Aorta (tissue), 5 donors: ENCODE data around the gene FXYD1. TPM values are rescaled to one million over a fixed set of nuclear protein-coding genes. Genes with fewer than 3 reads are reported as not detected.

Experiments
- ATAC-seq: fragments of 200-7000 bp; cut with Tn5 transposase; one replicate; pipeline ENCODE4 v1.9.1; 2022; ENCODE audit warnings: moderate library complexity; ENCODE audit not compliant: low FRiP score
- DNase-seq, 2 donors: peaks; one replicate each; pipeline ENCODE4 v3.0.0-alpha.2; 2020
- H3K27ac ChIP-seq, 2 donors: one replicate each; pipeline ENCODE4 v1.5.1; 2013; ENCODE audit warnings: low read length in 2 of 2, mild to moderate bottlenecking in 2 of 2, moderate library complexity in 2 of 2, control low read depth in 1 of 2, inconsistent platforms in 1 of 2, low read depth in 1 of 2
- H3K27me3 ChIP-seq, 2 donors: one replicate each; pipeline ENCODE4 v1.6.1; 2013; ENCODE audit warnings: control low read depth in 1 of 2, low read length in 1 of 2, mild to moderate bottlenecking in 1 of 2, moderate library complexity in 1 of 2; ENCODE audit not compliant: insufficient read depth in 2 of 2, control insufficient read depth in 1 of 2
- H3K36me3 ChIP-seq, 2 donors: one replicate each; pipeline ENCODE4 v1.6.1; 2013; ENCODE audit warnings: control low read depth in 1 of 2, low read length in 1 of 2, mild to moderate bottlenecking in 1 of 2; ENCODE audit not compliant: insufficient read depth in 2 of 2, control insufficient read depth in 1 of 2
- H3K4me1 ChIP-seq, 2 donors: one replicate each; pipeline ENCODE4 v1.6.1; 2013; ENCODE audit warnings: low read length in 2 of 2, control low read depth in 1 of 2, mild to moderate bottlenecking in 1 of 2, moderate library complexity in 1 of 2; ENCODE audit not compliant: insufficient read depth in 2 of 2, control insufficient read depth in 1 of 2
- H3K4me3 ChIP-seq, 2 donors: one replicate each; pipeline ENCODE4 v1.5.1; 2013; ENCODE audit warnings: low read length in 2 of 2, control low read depth in 1 of 2, mild to moderate bottlenecking in 1 of 2
- H3K9me3 ChIP-seq: one replicate; pipeline ENCODE4 v1.6.1; 2013; ENCODE audit warnings: mild to moderate bottlenecking, low read length; ENCODE audit not compliant: control insufficient read depth
- WGBS, 2 donors: extraction: QIAGEN DNeasy Blood & Tissue Kit; methylation state at CpG; one replicate each; pipeline ENCODE4 v1.1.7; 2013; 5-methylcytosine and 5-hydroxymethylcytosine counted together
- intact Hi-C, 2 donors: fragments of 100-400 bp; cut with DNase I; formaldehyde crosslinking; loops; one replicate each; pipeline versions ENCODE4 v1.14.2 to v1.15.0; 2022
- polyA plus RNA-seq, 2 donors: library from polyadenylated mRNA; stranded (reverse); fragments of 200-250 nt; gene quantifications; one replicate each; pipeline ENCODE4 v1.2.3, GENCODE V29; 2013
- total RNA-seq, 2 donors: library from RNA; stranded (reverse); fragmentation: NEBNext Ultra II Directional; extraction: Animal tissue kit (Norgen Biotek cat#: 25700); gene quantifications; one replicate each; pipeline ENCODE4 v1.2.1, GENCODE V29; 2021
- donor health status: healthy with polysubstance abuse.
- donor health status: Bipolar disorder and iron deficiency.
- donor health status: DM: no; HTN: no; CAD: no.
- donor health status: DM: no; HTN: no; CAD: no.
- donor health status: DM: yes; HTN: yes; CAD: no.

FXYD1 gene
- total and polyA plus RNA-seq, 4 donors = 150 to 288 (median 190) TPM

- no peak for ATAC-seq
- DNase-seq = no peak
- 81 to 83% methylated on average over 3 of the region's 3 CpGs for WGBS, 2 donors
- Histone ChIP-seq H3K9me3 (peaks cover 3% of the 10 kb centered on the region), H3K4me1 (no peaks in the 10 kb centered on the region), H3K4me3 (no peak overlapping the region), H3K36me3 (no peaks in the 10 kb centered on the region), H3K27ac (no peak overlapping the region), H3K27me3 (no peaks in the 10 kb centered on the region)
- intact Hi-C loops = no loop called here
Observed at GRCh38 chr19:35179830-35180229, 41.2 kb downstream of the FXYD1 start.

GRCh38 chr19:35181387-35181786 is 42.8 kb downstream of the FXYD1 start:
- 65 to 77% methylated on average over 1 of the region's 1 CpG for WGBS, 2 donors
- Histone ChIP-seq H3K36me3 (no peaks in the 10 kb centered on the region), H3K27me3 (no peaks in the 10 kb centered on the region), H3K4me1 (no peaks in the 10 kb centered on the region), H3K9me3 (peaks cover 3% of the 10 kb centered on the region), H3K4me3 (no peak overlapping the region), H3K27ac (no peak overlapping the region)
- intact Hi-C loops = no loop called here
- ATAC-seq (no peak), DNase-seq (no peak)

- H3K4me1 ChIP-seq = no peaks in the 10 kb centered on the region
- intact Hi-C loops = no loop called here
- ATAC-seq (no peak), DNase-seq (no peak)
- no peaks in the 10 kb centered on the region for H3K27me3 ChIP-seq
- no peak overlapping the region for H3K27ac ChIP-seq
- WGBS, 2 donors = 36 to 41% methylated on average over 1 of the region's 1 CpG
- peaks cover 3% of the 10 kb centered on the region for H3K9me3 ChIP-seq
- H3K4me3 ChIP-seq = no peak overlapping the region
- H3K36me3 ChIP-seq = no peaks in the 10 kb centered on the region
Observed at GRCh38 chr19:35184267-35184666, 45.6 kb downstream of the FXYD1 start.

- Histone ChIP-seq H3K36me3 (no peaks in the 10 kb centered on the region), H3K27ac (no peak overlapping the region), H3K27me3 (no peaks in the 10 kb centered on the region), H3K9me3 (peaks cover 3% of the 10 kb centered on the region), H3K4me3 (no peak overlapping the region), H3K4me1 (no peaks in the 10 kb centered on the region)
- ATAC-seq (no peak), DNase-seq (no peak)
- intact Hi-C loops = no loop called here
- 64 to 65% methylated on average over 2 of the region's 2 CpGs for WGBS, 2 donors
Observed at GRCh38 chr19:35184884-35185283, 46.3 kb downstream of the FXYD1 start.

Other genes with a start within 250 kb of the FXYD1 start
- gene ZNF30, start 211.9 kb upstream of the FXYD1 start, total RNA-seq = 1 to 10 TPM; 1.9 to 3.1 TPM
- gene ZNF30, start 211.9 kb upstream of the FXYD1 start, polyA plus RNA-seq = 10 to 100 TPM in 1 of 2 donors, 1 to 10 TPM in 1; 2.6 to 10.9 TPM
- gene ZNF792, start 174.6 kb upstream of the FXYD1 start, total RNA-seq = 10 to 100 TPM in 1 of 2 donors, 1 to 10 TPM in 1; 5.2 to 13.5 TPM
- 1 to 10 TPM; 1.0 to 1.8 TPM for gene ZNF792, start 174.6 kb upstream of the FXYD1 start, polyA plus RNA-seq
- 10 to 100 TPM; 65.7 to 92.7 TPM for gene GRAMD1A, start 138.5 kb upstream of the FXYD1 start, total RNA-seq
- 10 to 100 TPM; 13.4 to 59.0 TPM for gene GRAMD1A, start 138.5 kb upstream of the FXYD1 start, polyA plus RNA-seq
- gene SCN1B, start 108.4 kb upstream of the FXYD1 start, total RNA-seq = 10 to 100 TPM; 11.9 to 21.4 TPM
- 10 to 100 TPM in 1 of 2 donors, 1 to 10 TPM in 1; 9.9 to 15.3 TPM for gene SCN1B, start 108.4 kb upstream of the FXYD1 start, polyA plus RNA-seq
- 1 to 10 TPM in 1 of 2 donors, under 1 TPM in 1; 0.71 to 2.7 TPM for gene HPN, start 97.1 kb upstream of the FXYD1 start, total RNA-seq
- gene HPN, start 97.1 kb upstream of the FXYD1 start, polyA plus RNA-seq = not detected
- 1 to 10 TPM in 1 of 2 donors, under 1 TPM in 1; 0.49 to 1.2 TPM for gene FXYD3, start 23.0 kb upstream of the FXYD1 start, total RNA-seq
- gene FXYD3, start 23.0 kb upstream of the FXYD1 start, polyA plus RNA-seq = 10 to 100 TPM in 1 of 2 donors, 1 to 10 TPM in 1; 7.4 to 77.6 TPM
- gene LGI4, start 3.8 kb upstream of the FXYD1 start, total RNA-seq = 10 to 100 TPM; 17.5 TPM
- gene LGI4, start 3.8 kb upstream of the FXYD1 start, polyA plus RNA-seq = 10 to 100 TPM in 1 of 2 donors, 1 to 10 TPM in 1; 5.1 to 15.0 TPM
- under 1 TPM in 1 of 2 donors, not detected in 1; 0.63 TPM for gene FXYD7, start 4.4 kb downstream of the FXYD1 start, total RNA-seq
- 1 to 10 TPM in 1 of 2 donors, not detected in 1; 1.8 TPM for gene FXYD7, start 4.4 kb downstream of the FXYD1 start, polyA plus RNA-seq
- gene FXYD5, start 15.9 kb downstream of the FXYD1 start, total RNA-seq = 100 to 1,000 TPM in 1 of 2 donors, 10 to 100 TPM in 1; 71.7 to 126 TPM
- 100 to 1,000 TPM in 1 of 2 donors, 10 to 100 TPM in 1; 89.5 to 179 TPM for gene FXYD5, start 15.9 kb downstream of the FXYD1 start, polyA plus RNA-seq
- gene FAM187B, start 89.9 kb downstream of the FXYD1 start, total RNA-seq = not detected
- gene FAM187B, start 89.9 kb downstream of the FXYD1 start, polyA plus RNA-seq = not detected
- 10 to 100 TPM in 1 of 2 donors, 1 to 10 TPM in 1; 9.8 to 13.1 TPM for gene LSR, start 110.2 kb downstream of the FXYD1 start, total RNA-seq
- gene LSR, start 110.2 kb downstream of the FXYD1 start, polyA plus RNA-seq = 10 to 100 TPM in 1 of 2 donors, 1 to 10 TPM in 1; 5.8 to 12.4 TPM
- 100 to 1,000 TPM in 1 of 2 donors, 10 to 100 TPM in 1; 85.3 to 107 TPM for gene USF2, start 130.1 kb downstream of the FXYD1 start, total RNA-seq
- 100 to 1,000 TPM; 101 to 148 TPM for gene USF2, start 130.1 kb downstream of the FXYD1 start, polyA plus RNA-seq
- 1 to 10 TPM in 1 of 2 donors, not detected in 1; 2.5 TPM for gene HAMP, start 143.7 kb downstream of the FXYD1 start, total RNA-seq
- not detected for gene HAMP, start 143.7 kb downstream of the FXYD1 start, polyA plus RNA-seq
- gene MAG, start 153.3 kb downstream of the FXYD1 start, total RNA-seq = under 1 TPM in 1 of 2 donors, not detected in 1; 0.42 TPM
- not detected for gene MAG, start 153.3 kb downstream of the FXYD1 start, polyA plus RNA-seq
- gene CD22, start 190.4 kb downstream of the FXYD1 start, total RNA-seq = 1 to 10 TPM; 2.9 to 3.1 TPM
- under 1 TPM in 1 of 2 donors, not detected in 1; 0.75 TPM for gene CD22, start 190.4 kb downstream of the FXYD1 start, polyA plus RNA-seq
- gene FFAR1, start 209.1 kb downstream of the FXYD1 start, total RNA-seq = not detected
- not detected for gene FFAR1, start 209.1 kb downstream of the FXYD1 start, polyA plus RNA-seq
- gene FFAR3, start 219.6 kb downstream of the FXYD1 start, total RNA-seq = under 1 TPM; 0.32 to 0.39 TPM
- gene FFAR3, start 219.6 kb downstream of the FXYD1 start, polyA plus RNA-seq = not detected
- not detected for gene GPR42, start 232.2 kb downstream of the FXYD1 start, total RNA-seq
- gene GPR42, start 232.2 kb downstream of the FXYD1 start, polyA plus RNA-seq = not detected